GM12891 (cell line): ENCODE results near the gene CDH4.

Source experiments
- POLR2A ChIP-seq: IDR thresholded peaks from 2 replicates; pipeline ENCODE4 v1.6.1; 2011; ENCODE audit warnings: low read depth, low read length, control low read depth
- POLR2AphosphoS5 ChIP-seq: IDR thresholded peaks from 2 replicates; pipeline ENCODE4 v1.6.1; 2011; ENCODE audit warnings: low read depth, low read length, control low read depth
- TAF1 ChIP-seq: IDR thresholded peaks from 2 replicates; pipeline ENCODE4 v1.6.1; 2011; ENCODE audit warnings: low read depth, low read length, control low read depth

DNA sequence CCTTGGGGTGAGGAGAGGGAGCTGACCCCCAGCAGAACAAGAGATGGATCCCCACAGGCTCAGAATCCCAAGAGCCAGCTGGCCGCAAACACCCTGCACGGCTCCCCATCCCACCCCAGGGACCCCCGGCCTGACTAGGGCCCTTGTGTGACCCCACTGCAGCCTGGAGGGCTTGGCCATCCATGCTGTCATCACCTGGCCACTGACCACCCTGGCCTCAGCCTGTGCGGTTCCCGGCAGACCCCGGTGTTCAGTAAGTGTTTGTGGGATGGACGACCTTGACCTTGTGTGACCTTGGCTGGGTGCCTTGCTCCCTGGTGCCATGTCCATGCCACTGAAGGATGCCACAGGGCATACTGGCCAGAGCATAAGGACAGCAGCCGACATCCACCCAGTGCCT is 485.3 kb downstream of the CDH4 start:
- TF ChIP-seq POLR2AphosphoS5: no peak
- no peak for TF ChIP-seq POLR2A
- TF ChIP-seq TAF1: no peak
